GM19452 (cell line): ENCODE results near the gene MRPS34.
"Not testable (repeated sequence)": the region's sequence is repeated elsewhere in the genome, so short reads cannot be mapped to it uniquely, and the experiment has no call there.

Experiments used
- ATAC-seq: cut with Tn5 transposase; IDR thresholded peaks from one replicate; pipeline ENCODE4 v1.9.1; 2021; ENCODE audit not compliant: unreplicated experiment

Gene MRPS34

GRCh38 chr16:1772908-1773702 lies at the start of gene MRPS34:
TSS of gene MRPS34 (minus strand) at chr16:1773134. CDS start at chr16:1773119, 15 bp downstream.
- ATAC-seq: peak; percentile 50

- ATAC-seq: no peak
These were observed 49.1 kb upstream of the MRPS34 start for GRCh38 chr16:1821861-1822611.

GRCh38 chr16:1820946-1821290 lies 48.0 kb upstream of the MRPS34 start:
- ATAC-seq: no peak

- no peak for ATAC-seq
These were observed 47.4 kb upstream of the MRPS34 start for GRCh38 chr16:1820096-1820945.

- no peak for ATAC-seq
These were observed 46.7 kb upstream of the MRPS34 start for GRCh38 chr16:1819611-1820010.

- ATAC-seq: no peak
These were observed 46.1 kb upstream of the MRPS34 start for GRCh38 chr16:1818873-1819525.

- no peak for ATAC-seq
These were observed 45.4 kb upstream of the MRPS34 start for GRCh38 chr16:1818204-1818872.

- ATAC-seq: no peak
These were observed 44.8 kb upstream of the MRPS34 start for GRCh38 chr16:1817716-1818115.

GRCh38 chr16:1817276-1817589 lies 44.3 kb upstream of the MRPS34 start:
- ATAC-seq: no peak

GRCh38 chr16:1816396-1817275 lies 43.7 kb upstream of the MRPS34 start:
- no peak for ATAC-seq

GRCh38 chr16:1815461-1815860 lies 42.5 kb upstream of the MRPS34 start:
- ATAC-seq: no peak

- ATAC-seq: no peak
These were observed 39.8 kb upstream of the MRPS34 start for GRCh38 chr16:1812732-1813163.

- no peak for ATAC-seq
These were observed 37.6 kb upstream of the MRPS34 start for GRCh38 chr16:1810536-1810935.

GRCh38 chr16:1810106-1810505 lies 37.2 kb upstream of the MRPS34 start:
- ATAC-seq: no peak

GRCh38 chr16:1809281-1809801 lies 36.4 kb upstream of the MRPS34 start:
- no peak for ATAC-seq

- ATAC-seq: no peak
These were observed 35.8 kb upstream of the MRPS34 start for GRCh38 chr16:1808691-1809090.

- no peak for ATAC-seq
These were observed 34.7 kb upstream of the MRPS34 start for GRCh38 chr16:1807626-1808025.

- ATAC-seq: no peak
These were observed 27.8 kb upstream of the MRPS34 start for GRCh38 chr16:1800701-1801100.

- not testable (repeated sequence) for ATAC-seq
These were observed 26.3 kb upstream of the MRPS34 start for GRCh38 chr16:1799263-1799662.
